OCI-LY7 (cell line): ENCODE measurements around the gene COL4A2.

Experiments
- EZH2phosphoT487 ChIP-seq: fragments of 200-600 bp; sonication (generic); IDR thresholded peaks from 2 replicates; pipeline ENCODE4 v1.6.1; 2018; ENCODE audit warnings: low read depth, borderline replicate concordance, mild to moderate bottlenecking, mixed run types, antibody characterized with exemption, low read length, moderate library complexity, mixed read lengths
- TF ChIP-seq, protein P1 (sequence below): fragments of 200-600 bp; sonication (generic); conservative IDR thresholded peaks from 2 replicates; pipeline ENCODE4 v1.5.1; 2014; ENCODE audit warnings: mild to moderate bottlenecking, antibody characterized with exemption, low read length, moderate library complexity, mixed read lengths

DNA sequence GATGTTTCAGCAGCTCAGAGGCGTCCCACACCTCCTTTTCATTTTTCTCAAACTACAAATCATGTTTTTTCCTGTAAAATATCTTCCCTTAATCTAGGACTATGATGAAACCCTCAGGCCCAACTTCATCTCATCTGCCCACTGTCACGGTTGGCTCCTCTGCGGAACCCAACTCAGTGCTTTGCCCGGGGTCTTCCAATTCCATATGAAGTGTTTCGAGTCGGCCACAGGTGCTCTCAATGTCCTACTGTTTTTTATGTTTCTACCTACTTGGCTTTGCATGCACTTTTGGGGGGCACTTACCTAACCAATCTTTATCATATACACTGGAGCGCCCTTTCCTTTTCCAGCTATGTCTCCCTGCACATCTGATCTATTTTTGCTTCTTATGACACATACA is 28.2 kb upstream of the COL4A2 start:
- TF ChIP-seq, protein P1, sequence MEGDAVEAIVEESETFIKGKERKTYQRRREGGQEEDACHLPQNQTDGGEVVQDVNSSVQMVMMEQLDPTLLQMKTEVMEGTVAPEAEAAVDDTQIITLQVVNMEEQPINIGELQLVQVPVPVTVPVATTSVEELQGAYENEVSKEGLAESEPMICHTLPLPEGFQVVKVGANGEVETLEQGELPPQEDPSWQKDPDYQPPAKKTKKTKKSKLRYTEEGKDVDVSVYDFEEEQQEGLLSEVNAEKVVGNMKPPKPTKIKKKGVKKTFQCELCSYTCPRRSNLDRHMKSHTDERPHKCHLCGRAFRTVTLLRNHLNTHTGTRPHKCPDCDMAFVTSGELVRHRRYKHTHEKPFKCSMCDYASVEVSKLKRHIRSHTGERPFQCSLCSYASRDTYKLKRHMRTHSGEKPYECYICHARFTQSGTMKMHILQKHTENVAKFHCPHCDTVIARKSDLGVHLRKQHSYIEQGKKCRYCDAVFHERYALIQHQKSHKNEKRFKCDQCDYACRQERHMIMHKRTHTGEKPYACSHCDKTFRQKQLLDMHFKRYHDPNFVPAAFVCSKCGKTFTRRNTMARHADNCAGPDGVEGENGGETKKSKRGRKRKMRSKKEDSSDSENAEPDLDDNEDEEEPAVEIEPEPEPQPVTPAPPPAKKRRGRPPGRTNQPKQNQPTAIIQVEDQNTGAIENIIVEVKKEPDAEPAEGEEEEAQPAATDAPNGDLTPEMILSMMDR, result no peak
- TF ChIP-seq EZH2phosphoT487, result no peak
